NCI-H1048 (cell line): ENCODE results near the gene TENT4B.

Source experiments
- DNase-seq: peaks from one replicate; lab custom pipeline; 2025; lab: John Stamatoyannopoulos, UW

TENT4B gene

GRCh38 chr16:50271148-50272041 is 118.3 kb downstream of the TENT4B start:
- DNase-seq: no peak

GRCh38 chr16:50272111-50272571 is 119.0 kb downstream of the TENT4B start:
- DNase-seq: no peak

GRCh38 chr16:50272687-50273381 is 119.7 kb downstream of the TENT4B start:
- no peak for DNase-seq

GRCh38 chr16:50273382-50273690 is 120.2 kb downstream of the TENT4B start:
- DNase-seq: no peak

GRCh38 chr16:50273888-50274325 is 120.8 kb downstream of the TENT4B start:
- DNase-seq: no peak

GRCh38 chr16:50274326-50275097 is 121.4 kb downstream of the TENT4B start:
- no peak for DNase-seq

GRCh38 chr16:50275098-50275415 is 122.0 kb downstream of the TENT4B start:
- no peak for DNase-seq

GRCh38 chr16:50275428-50276325 is 122.6 kb downstream of the TENT4B start:
- DNase-seq: no peak

GRCh38 chr16:50276326-50276640 is 123.2 kb downstream of the TENT4B start:
- DNase-seq: no peak

GRCh38 chr16:50276801-50277555 is 123.9 kb downstream of the TENT4B start:
- no peak for DNase-seq

- DNase-seq: no peak
Measured at GRCh38 chr16:50278251-50278650, 125.1 kb downstream of the TENT4B start.

GRCh38 chr16:50279504-50279865 is 126.4 kb downstream of the TENT4B start:
- DNase-seq: no peak

- DNase-seq: no peak
Measured at GRCh38 chr16:50280932-50281331, 127.8 kb downstream of the TENT4B start.
